ENCODE measurements around the gene MAML3.

The MAML3 gene

GRCh38 chr4:140068271-140068670 is 85.7 kb downstream of the MAML3 start:
- DNase-seq, result no peak

- DNase-seq, result no peak
These were observed 87.7 kb downstream of the MAML3 start for GRCh38 chr4:140066031-140066930.

GRCh38 chr4:140065393-140065792 is 88.6 kb downstream of the MAML3 start:
- DNase-seq, result no peak

GRCh38 chr4:140061659-140062289 is 92.2 kb downstream of the MAML3 start:
- DNase-seq, result no peak

GRCh38 chr4:140061194-140061593 is 92.8 kb downstream of the MAML3 start:
- DNase-seq, result no peak

- DNase-seq, result no peak
These were observed 94.8 kb downstream of the MAML3 start for GRCh38 chr4:140059159-140059558.

- DNase-seq, result no peak
These were observed 96.3 kb downstream of the MAML3 start for GRCh38 chr4:140057701-140058100.

- DNase-seq, result no peak
These were observed 98.0 kb downstream of the MAML3 start for GRCh38 chr4:140056015-140056414.

GRCh38 chr4:140054861-140055260 is 99.1 kb downstream of the MAML3 start:
- no peak for DNase-seq

GRCh38 chr4:140053185-140053584 is 100.8 kb downstream of the MAML3 start:
- DNase-seq, result no peak

GRCh38 chr4:140052050-140052449 is 101.9 kb downstream of the MAML3 start:
- peak; percentile 28 for DNase-seq

- no peak for DNase-seq
These were observed 103.9 kb downstream of the MAML3 start for GRCh38 chr4:140049849-140050637.

- DNase-seq, result peak; percentile 53
These were observed 104.7 kb downstream of the MAML3 start for GRCh38 chr4:140049024-140049848.

- no peak for DNase-seq
These were observed 105.5 kb downstream of the MAML3 start for GRCh38 chr4:140048419-140048995.

GRCh38 chr4:140047786-140048185 is 106.2 kb downstream of the MAML3 start:
- no peak for DNase-seq

GRCh38 chr4:140047017-140047640 is 106.9 kb downstream of the MAML3 start:
- no peak for DNase-seq

- DNase-seq, result no peak
These were observed 107.4 kb downstream of the MAML3 start for GRCh38 chr4:140046543-140046942.

GRCh38 chr4:140046016-140046415 is 108.0 kb downstream of the MAML3 start:
- no peak for DNase-seq

GRCh38 chr4:140044337-140044902 is 109.6 kb downstream of the MAML3 start:
- DNase-seq, result no peak

GRCh38 chr4:140042634-140043033 is 111.3 kb downstream of the MAML3 start:
- no peak for DNase-seq

GRCh38 chr4:140038031-140038533 is 115.9 kb downstream of the MAML3 start:
- no peak for DNase-seq
